Measurements from ENCODE around the gene BICDL2. TPM values are rescaled to one million over a fixed set of nuclear protein-coding genes. Genes with fewer than 3 reads are reported as not detected.
A peak's percentile ranks its signal among the peaks of the same experiment; 100 is the strongest.

Gene BICDL2
- polyA plus RNA-seq, 1 donor: not detected

GRCh38 chr16:3023669-3024478 lies 12.9 kb downstream of the BICDL2 start, which contains the start of the genes HCFC1R1 and THOC6:
TSS of gene HCFC1R1 (minus strand) at chr16:3023942. CDS start at chr16:3023941, 1 bp downstream.
TSS of gene THOC6 (plus strand) at chr16:3024035. CDS start at chr16:3024327, 292 bp downstream.
- peak; percentile 96 for DNase-seq

DNA sequence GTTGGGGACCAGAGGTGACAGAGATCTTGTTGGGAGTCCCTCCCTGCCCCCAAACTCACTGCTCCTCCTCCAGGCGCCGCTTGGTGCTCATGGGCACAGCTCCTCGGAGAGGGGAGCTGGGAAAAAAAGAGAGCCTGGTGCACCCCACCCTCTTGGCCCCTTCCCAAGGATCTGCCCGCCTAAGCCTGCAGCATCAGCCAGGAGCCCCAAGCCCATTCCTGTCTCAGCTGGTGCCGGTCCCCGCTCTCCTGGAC lies 13.4 kb downstream of the BICDL2 start:
- DNase-seq: peak; percentile 56

DNA sequence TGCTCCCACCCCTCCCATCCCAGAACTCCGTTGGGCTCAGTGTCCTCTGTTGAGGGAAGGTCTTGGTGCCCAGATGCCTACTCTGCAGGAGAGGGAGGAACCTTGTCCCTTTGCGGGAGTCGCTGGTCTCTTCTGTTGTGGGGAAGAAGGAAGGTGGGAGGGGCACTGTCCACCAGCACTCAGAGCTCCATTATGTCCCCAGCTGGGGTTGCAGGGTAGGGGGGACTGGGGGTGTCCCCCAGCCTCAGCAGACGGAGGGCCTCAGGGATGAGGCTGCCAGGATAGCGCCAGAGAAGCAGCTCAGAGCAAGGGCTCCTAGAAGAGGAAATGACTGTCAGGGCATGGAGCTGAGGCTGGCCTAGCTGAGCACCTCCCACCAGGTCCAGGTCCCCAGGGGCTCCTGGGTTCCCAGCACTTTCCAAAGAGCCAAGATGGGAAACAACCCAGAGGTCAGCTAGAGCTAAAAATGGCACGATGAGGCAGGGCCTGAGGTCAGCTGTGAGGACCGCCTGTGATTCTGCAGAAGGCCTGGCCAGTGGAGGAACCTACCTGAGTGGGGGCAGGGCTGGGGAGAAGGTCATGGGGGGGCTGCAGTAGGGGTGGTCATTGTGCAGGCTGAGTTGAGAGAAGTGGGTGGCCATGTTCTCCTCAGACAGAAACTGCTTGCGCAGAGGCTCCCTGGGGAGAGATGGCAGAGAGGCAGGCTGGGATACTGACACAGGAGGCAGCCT lies 13.9 kb downstream of the BICDL2 start:
- no peak for DNase-seq

- DNase-seq: peak; percentile 89
These were observed 14.5 kb downstream of the BICDL2 start for GRCh38 chr16:3022208-3022683.

GRCh38 chr16:3021449-3022207 lies 15.1 kb downstream of the BICDL2 start:
- peak; percentile 70 for DNase-seq

DNA sequence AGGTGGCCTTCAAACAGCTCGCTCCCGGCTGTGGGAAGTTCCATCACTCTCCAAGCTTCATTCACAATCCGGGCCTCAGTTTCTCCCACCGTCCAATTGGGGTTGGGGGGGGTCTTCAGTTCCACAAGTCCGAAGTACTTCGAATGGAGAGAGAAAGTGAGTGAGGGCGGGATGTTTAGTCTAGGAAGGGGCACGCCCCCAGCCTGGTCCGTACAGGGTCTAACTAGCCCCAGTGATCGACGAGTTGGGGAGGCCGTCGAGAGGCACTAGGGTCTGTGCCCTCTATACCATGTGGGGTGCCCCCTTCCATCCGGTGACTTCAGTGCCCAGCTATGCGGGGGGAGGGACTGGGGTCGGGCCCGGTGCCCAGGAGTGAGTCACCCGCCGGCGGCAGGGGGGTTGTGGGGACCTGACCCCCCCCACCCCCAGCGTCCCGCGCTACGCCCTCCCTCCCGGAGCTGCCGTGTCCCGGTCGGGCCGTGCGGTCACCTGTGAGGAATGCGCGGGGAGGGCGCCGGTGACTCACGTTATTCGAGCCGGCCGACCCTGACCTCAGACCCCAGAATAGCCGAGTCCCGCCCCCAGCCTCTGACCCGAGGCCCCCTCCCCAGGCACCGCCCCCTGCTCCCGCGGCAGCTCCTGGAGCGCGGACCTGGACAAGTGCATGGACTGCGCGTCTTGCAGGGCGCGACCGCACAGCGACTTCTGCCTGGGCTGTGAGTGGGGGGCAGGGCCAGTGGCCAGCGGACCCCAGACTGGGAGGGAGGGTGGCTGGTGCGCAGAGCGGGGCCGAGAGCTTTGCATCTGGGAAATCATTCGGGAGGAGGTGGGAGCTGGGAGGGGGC lies 15.9 kb downstream of the BICDL2 start:
- peak; percentile 55 for DNase-seq

DNA sequence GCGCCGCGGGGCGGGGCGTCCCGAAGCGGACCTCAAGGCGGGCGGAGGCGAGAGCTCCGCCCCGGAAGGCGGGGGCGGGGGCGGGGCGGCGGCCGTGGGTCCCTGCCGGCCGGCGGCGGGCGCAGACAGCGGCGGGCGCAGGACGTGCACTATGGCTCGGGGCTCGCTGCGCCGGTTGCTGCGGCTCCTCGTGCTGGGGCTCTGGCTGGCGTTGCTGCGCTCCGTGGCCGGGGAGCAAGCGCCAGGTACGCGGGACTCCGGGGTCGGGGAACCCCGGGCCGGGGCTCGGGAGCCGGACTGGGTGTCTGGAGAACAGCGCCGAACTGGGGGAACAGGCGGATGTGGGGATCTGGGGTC lies 16.5 kb downstream of the BICDL2 start, which contains the start of gene TNFRSF12A:
TNFRSF12A (plus strand) TSS at position 122 of the 357 bp plus-strand sequence; CDS start at position 152, 30 bp downstream.
- DNase-seq: peak; percentile 80

DNA sequence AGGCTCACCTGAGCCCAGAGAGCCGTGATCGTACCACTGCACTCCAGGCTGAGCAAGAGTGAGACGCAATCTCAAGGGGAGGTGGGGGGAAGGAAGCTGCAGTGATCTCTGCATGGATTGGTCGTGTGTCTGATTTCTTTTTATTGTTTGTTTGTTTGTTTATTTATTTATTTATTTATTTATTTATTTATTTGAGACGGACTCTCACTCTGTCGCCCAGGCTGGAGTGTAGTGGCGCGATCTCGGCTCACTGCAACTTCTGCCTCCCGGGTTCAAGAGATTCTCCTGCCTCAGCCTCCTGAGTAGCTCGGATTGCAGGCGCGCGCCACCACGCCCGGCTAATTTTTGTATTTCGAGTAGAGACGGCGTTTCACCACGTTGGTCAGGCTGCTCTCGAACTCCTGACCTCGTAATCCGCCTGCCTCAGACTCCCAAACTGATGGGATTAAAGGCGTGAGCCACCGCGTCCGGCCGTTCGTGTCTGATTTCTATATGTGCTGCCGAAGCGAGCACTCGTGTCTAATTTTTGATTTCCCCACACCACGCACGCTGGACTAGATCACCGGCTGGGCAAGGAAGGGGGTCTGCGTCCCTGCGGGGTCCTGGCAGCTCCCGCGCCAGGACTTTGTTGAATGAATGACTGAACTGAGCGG lies 17.0 kb downstream of the BICDL2 start:
- no peak for DNase-seq

DNA sequence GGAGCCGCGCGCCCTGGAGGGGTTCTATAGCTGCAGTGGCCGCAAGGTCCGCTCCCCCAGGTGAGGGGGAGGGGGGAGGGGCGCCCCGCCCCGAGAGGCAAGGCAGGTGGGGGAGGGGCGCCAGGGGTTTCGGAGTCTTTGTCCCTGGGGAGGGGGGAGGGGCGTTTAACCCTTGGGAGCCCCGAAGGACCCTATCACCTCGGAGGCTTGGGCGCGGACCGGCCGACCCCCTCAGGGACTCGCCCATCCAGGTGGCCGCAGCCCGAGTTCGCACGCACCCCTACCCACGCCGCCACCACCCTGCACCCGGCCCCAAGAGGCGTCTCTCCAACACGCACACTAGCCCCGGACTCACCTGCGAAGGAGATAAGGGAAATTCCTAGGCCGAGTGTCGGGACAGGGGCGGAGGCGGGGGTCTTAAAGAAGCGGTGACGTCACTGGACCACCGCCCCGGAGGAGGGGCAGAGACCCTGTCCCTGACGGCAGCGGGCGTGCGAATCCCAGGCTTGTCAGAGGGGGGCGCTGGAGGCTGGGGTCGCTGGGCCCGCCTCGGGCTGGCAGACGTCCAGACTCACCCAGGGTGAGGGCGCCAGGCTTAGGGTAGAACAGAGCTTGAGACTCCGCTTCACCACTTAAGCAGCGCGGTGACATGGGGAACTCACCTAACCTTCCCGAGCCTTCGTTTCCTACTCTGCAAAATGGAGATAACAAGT lies 18.8 kb downstream of the BICDL2 start, which contains the start of gene CLDN6:
CLDN6 (minus strand) TSS at position 390 of the 713 bp plus-strand sequence. CDS start 2,162 bp downstream, outside the sequence.
- DNase-seq: no peak

GRCh38 chr16:3017344-3017743 lies 19.4 kb downstream of the BICDL2 start:
- DNase-seq: no peak

GRCh38 chr16:3015865-3016521 lies 20.8 kb downstream of the BICDL2 start:
- DNase-seq: no peak

GRCh38 chr16:3014971-3015370 lies 21.8 kb downstream of the BICDL2 start:
- no peak for DNase-seq

- DNase-seq: no peak
These were observed 22.6 kb downstream of the BICDL2 start for GRCh38 chr16:3013998-3014690.

GRCh38 chr16:3013491-3013951 lies 23.2 kb downstream of the BICDL2 start:
- DNase-seq: no peak

DNA sequence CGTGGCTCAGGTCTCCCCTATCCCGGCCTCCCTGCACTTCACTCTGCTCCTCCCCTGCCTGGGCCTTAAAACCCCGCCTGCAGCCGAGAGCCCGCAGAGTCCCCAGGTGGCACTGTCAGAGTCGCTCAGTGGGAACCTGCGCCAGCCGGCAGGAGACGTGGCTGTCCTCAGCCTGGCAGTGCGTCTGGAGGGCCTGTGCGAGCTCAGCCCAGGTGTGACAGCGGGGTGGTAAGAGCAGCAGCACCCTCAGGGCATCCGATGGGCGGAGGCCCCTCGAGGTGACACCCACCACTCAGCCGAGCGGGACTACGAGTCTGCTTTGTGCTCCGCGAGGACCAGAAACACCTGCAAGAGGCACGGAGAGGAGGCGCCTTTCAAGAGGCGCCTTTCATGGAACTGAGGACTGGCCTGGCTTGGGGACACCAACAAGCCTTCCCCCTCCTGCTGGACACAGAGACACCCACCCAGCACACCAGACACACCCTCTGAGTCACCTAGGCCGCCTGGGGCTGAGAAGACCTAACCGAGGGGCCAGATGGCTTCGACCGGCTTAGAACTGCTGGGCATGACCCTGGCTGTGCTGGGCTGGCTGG lies 23.8 kb downstream of the BICDL2 start, which contains the start of gene CLDN9:
CLDN9 (plus strand) TSS at position 96 of the 593 bp plus-strand sequence; CDS start at position 536, 440 bp downstream.
- DNase-seq: no peak

- no peak for DNase-seq
These were observed 24.5 kb downstream of the BICDL2 start for GRCh38 chr16:3012246-3012645.

DNA sequence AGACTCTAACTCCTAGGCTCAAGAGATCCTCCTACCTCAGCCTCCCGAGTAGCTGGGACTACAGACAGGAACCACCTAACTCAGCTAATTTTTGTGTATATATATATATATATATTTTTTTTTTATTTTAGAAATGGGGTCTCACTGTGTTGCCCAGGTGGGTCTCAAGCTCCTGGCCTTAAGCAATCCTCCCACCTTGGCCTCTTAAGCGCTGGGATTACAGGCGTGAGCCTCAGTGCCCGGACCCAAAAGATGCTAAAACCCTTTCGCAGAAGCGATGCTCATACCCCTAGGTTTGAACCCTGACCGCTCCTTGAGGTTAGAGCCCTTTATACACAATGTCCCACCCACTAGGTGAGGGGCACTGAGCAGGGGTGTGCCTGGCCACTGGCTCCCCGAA lies 26.2 kb downstream of the BICDL2 start:
- DNase-seq: no peak

DNA sequence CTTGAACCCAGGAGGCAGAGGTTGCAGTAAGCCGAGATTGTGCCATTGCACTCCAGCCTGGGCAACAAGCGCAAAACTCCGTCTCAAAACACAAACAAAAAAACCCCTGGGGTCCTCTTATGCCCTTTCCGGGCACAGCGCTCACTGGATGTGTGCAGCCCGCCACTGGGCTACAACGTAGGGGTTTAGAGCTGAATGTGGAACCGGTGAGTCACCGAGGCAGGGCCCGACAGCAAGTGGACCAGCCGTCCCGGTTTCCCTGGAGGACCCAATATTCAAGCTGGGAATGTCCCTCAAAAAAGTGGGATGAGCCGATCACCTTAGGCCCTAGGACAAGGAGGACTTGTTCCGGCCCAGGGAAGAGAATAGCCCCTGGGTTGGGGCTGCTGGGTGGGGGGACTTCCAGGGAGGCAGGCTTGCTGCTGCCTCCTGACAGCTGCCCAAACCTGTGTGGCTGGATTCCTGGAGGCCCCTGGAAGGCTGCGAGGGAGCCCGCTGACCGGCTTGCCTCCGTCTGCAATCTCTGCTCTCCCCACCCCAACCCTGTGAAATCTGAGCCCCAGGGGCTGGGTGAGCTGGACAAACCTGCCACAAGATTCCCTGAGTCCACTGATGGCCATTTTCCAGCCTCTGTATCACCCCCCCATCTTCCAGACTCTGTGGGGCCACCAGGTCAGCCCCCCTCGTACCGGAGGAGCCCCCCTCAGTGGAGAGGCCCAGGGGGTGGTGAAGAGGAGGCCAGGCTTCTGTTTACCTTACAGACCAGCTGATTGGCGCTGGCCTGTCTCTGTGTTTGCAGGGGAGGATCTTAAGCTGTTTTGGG lies 27.0 kb downstream of the BICDL2 start:
- DNase-seq: no peak

Data from hindlimb muscle (tissue), 1 donor.